Dendritic cell treated with granulocyte-macrophage colony-stimulating factor and Interleukin-4, amounts not matched to agents 40 ng/mL and 50 ng/mL, for 4 days (primary cell): ENCODE measurements around the gene FAM234A.
A peak's percentile ranks its signal among the peaks of the same experiment; 100 is the strongest.
"Not testable (repeated sequence)": the region's sequence is repeated elsewhere in the genome, so short reads cannot be mapped to it uniquely, and the experiment has no call there.

Source experiments
- H3K27ac Mint-ChIP-seq: one replicate; pipeline ENCODE4 v1.8.0; 2022; ENCODE audit warnings: mild to moderate bottlenecking, mixed read lengths
- H3K27me3 Mint-ChIP-seq: one replicate; pipeline ENCODE4 v1.8.0; 2022; ENCODE audit warnings: mild to moderate bottlenecking, mixed read lengths
- H3K36me3 Mint-ChIP-seq: one replicate; pipeline ENCODE4 v1.8.0; 2022; ENCODE audit warnings: low read depth, mixed read lengths
- H3K4me1 Mint-ChIP-seq: one replicate; pipeline ENCODE4 v1.8.0; 2022; ENCODE audit warnings: low read depth, mixed read lengths
- H3K4me3 Mint-ChIP-seq: one replicate; pipeline ENCODE4 v1.8.0; 2022; ENCODE audit warnings: mild to moderate bottlenecking, moderate library complexity, mixed read lengths
- H3K9me3 Mint-ChIP-seq: one replicate; pipeline ENCODE4 v1.8.0; 2022; ENCODE audit warnings: mixed read lengths
- intact Hi-C: fragments of 100-400 bp; cut with micrococcal nuclease; formaldehyde crosslinking; loops from one replicate; pipeline ENCODE4 v1.15.0; 2022

The FAM234A gene, protein sequence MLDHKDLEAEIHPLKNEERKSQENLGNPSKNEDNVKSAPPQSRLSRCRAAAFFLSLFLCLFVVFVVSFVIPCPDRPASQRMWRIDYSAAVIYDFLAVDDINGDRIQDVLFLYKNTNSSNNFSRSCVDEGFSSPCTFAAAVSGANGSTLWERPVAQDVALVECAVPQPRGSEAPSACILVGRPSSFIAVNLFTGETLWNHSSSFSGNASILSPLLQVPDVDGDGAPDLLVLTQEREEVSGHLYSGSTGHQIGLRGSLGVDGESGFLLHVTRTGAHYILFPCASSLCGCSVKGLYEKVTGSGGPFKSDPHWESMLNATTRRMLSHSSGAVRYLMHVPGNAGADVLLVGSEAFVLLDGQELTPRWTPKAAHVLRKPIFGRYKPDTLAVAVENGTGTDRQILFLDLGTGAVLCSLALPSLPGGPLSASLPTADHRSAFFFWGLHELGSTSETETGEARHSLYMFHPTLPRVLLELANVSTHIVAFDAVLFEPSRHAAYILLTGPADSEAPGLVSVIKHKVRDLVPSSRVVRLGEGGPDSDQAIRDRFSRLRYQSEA

DNA sequence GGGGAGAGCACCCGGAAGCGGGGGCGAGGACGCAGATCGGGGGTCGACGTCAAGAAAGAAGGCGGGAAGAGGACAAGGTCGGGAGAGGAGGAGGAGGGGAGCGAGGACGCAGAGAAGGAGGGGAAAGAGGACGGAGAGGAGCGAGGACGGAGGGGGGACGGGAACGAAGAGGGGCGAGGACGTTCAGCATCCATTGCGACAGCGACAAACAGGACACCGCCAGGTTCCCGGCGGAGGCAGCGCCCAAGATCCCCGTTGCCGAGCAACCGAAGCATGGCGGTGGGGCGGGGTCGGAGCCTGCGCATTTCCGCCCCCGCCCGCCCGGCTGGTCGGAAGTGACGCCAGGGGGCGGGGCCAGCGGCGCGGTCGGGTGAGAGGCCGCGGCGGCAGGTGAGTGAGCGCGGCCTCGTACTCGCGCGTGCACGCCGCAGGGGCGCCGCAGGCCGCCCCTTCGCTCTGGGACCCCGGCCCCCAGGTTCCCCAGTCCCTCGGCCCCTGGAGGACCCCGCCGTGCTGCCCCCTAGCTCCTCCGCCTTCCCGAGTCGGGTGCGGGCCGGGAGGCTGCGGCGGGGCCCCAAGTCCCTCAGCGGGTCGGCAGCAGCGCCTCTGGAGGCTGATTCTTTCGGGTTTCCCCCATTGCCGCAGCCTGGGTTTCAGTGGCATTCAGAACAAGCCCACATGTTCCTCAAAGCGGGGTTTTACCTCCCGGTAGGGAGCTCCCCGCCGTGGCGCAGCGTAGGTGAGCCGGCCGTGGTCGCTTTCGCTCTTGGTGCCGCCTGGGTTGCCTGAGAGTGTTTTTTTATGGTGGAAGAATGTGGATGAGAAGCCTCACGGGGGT is at the start of gene FAM234A:
FAM234A (plus strand) TSS at position 354 of the 838 bp plus-strand sequence. CDS start 19,593 bp downstream, outside the sequence.
- H3K9me3 Mint-ChIP-seq = no peaks in the 10 kb centered on the region
- intact Hi-C loops = loop anchor here (1.0 kb wide), 1 partner anchor 118 kb away; the partner anchor contains the start of gene AXIN1
- H3K4me1 Mint-ChIP-seq = peaks cover 10% of the 10 kb centered on the region
- H3K36me3 Mint-ChIP-seq = peaks cover 19% of the 10 kb centered on the region
- no peaks in the 10 kb centered on the region for H3K27me3 Mint-ChIP-seq
- peak within 1 kb of the TSS; percentile 100 for H3K27ac Mint-ChIP-seq
- peak within 1 kb of the TSS; percentile 93 for H3K4me3 Mint-ChIP-seq

DNA sequence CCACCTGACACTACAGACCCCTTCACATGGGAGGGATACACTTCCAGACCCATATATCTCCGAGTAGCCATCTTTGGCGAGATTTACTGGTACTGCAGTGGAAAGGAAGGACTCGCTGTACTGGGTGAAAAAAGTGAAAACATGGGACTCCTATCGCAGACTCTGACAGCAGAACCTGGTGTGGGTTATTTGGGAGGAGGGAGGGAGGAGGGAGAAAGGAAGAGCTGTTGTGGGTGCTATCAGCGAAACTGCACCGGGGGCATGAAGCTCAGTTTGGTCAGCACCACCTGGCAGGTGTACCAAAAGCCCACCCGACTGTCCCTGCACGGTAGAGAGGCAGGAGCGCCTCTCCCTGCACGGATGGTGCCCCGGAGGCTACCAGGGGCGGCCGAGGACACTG is 49.4 kb upstream of the FAM234A start:
- Mint-ChIP-seq H3K36me3 (peaks cover 47% of the 10 kb centered on the region), H3K4me1 (no peaks in the 10 kb centered on the region), H3K9me3 (no peaks in the 10 kb centered on the region), H3K27ac (no peak overlapping the region), H3K27me3 (peaks cover 13% of the 10 kb centered on the region), H3K4me3 (no peak overlapping the region)
- intact Hi-C loops = no loop called here

DNA sequence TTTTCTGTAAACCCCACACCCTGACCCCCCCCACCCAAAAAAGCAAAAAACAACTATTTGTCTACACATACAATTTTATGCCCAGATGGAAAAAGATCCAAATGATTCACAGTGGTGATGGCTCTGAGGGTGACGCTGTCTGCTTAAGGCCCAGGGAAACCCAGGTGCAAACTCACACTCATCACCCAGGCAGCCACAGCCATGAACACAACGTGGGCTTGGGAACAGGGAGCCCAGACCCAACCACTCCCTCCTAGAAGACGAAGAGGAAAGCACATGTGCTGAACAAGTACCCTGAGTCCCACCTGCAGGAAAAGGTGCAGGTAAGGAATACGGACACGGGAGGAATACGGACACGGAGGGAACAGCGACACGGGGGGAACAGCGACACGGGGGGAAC is 48.9 kb upstream of the FAM234A start:
- Mint-ChIP-seq H3K36me3 (peaks cover 52% of the 10 kb centered on the region), H3K4me3 (no peak overlapping the region), H3K27ac (no peak overlapping the region), H3K27me3 (peaks cover 11% of the 10 kb centered on the region), H3K4me1 (no peaks in the 10 kb centered on the region), H3K9me3 (no peaks in the 10 kb centered on the region)
- intact Hi-C loops = no loop called here

DNA sequence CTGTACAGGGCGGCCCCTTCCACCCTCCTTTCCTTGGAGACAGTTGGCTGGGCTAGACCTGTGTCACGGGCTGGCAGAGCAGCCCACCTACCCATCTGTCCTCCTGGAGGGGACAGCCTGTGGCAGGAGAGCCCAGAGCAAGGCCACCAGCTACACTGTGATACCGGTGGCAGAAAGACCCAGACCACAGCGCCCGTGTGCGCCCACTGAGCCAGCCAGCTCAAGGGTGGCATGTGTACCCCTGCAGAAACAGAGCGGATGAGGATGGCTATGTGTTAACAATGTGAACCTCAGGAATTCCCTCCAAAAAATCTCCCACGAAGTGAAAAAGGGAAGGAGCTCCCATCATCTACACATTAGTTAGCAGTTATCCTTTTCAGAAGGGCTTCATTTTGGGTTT is 47.3 kb upstream of the FAM234A start:
- intact Hi-C loops = no loop called here
- H3K4me1 Mint-ChIP-seq = peaks cover 6% of the 10 kb centered on the region
- H3K27me3 Mint-ChIP-seq = no peaks in the 10 kb centered on the region
- H3K27ac Mint-ChIP-seq = no peak overlapping the region
- peaks cover 69% of the 10 kb centered on the region for H3K36me3 Mint-ChIP-seq
- H3K9me3 Mint-ChIP-seq = no peaks in the 10 kb centered on the region
- no peak overlapping the region for H3K4me3 Mint-ChIP-seq

DNA sequence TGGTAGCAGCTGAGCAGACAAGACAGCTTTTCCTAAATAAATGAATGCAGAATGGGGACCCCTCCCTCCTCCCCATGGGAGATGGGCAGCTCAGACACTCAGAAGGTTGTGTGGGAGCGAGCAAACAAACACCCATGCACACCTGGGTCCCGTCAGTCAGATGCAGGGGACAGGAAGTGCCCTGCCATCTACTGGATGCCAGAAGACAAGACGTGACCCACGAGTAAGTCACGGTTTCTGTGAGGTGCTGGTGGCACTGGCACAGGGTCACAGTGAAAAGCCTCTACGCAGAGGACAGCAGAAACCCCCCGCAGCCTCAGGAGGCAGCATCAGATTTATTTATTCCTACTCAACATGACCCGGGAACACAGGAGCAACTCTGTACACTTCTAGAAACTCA is 45.9 kb upstream of the FAM234A start:
- H3K27ac Mint-ChIP-seq = no peak overlapping the region
- peaks cover 6% of the 10 kb centered on the region for H3K4me1 Mint-ChIP-seq
- peaks cover 82% of the 10 kb centered on the region for H3K36me3 Mint-ChIP-seq
- intact Hi-C loops = no loop called here
- H3K27me3 Mint-ChIP-seq = no peaks in the 10 kb centered on the region
- no peak overlapping the region for H3K4me3 Mint-ChIP-seq
- no peaks in the 10 kb centered on the region for H3K9me3 Mint-ChIP-seq

DNA sequence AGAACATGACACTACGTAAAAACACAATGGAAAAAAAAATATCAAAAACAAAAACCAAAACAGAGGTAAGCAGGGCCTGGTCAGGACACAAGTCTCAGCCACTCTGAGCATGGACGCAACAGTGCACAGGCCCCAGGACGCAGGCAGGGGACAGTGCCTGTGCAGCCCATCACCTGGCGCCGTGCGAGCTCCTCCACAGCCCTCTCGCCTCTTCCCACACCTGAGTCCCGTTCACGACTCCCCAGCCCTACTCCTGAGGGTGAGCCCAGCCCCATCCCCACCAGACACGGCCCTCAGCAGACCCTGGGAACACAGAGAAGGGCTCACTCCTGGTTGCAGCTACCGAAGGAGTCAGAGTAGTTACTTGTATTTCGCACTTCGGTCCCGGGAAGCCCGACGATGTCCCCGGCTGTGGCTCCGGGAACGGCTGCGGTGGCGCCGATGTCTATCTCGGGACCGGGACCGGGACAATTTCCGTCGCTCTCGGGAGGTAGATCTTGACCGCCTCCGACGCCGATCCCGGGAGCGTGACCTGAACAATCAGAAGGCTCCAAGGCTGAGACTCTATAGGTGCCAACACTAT is 44.9 kb upstream of the FAM234A start:
- peaks cover 92% of the 10 kb centered on the region for H3K36me3 Mint-ChIP-seq
- H3K9me3 Mint-ChIP-seq = no peaks in the 10 kb centered on the region
- no peak overlapping the region for H3K27ac Mint-ChIP-seq
- no peaks in the 10 kb centered on the region for H3K27me3 Mint-ChIP-seq
- peaks cover 6% of the 10 kb centered on the region for H3K4me1 Mint-ChIP-seq
- intact Hi-C loops = no loop called here
- no peak overlapping the region for H3K4me3 Mint-ChIP-seq

DNA sequence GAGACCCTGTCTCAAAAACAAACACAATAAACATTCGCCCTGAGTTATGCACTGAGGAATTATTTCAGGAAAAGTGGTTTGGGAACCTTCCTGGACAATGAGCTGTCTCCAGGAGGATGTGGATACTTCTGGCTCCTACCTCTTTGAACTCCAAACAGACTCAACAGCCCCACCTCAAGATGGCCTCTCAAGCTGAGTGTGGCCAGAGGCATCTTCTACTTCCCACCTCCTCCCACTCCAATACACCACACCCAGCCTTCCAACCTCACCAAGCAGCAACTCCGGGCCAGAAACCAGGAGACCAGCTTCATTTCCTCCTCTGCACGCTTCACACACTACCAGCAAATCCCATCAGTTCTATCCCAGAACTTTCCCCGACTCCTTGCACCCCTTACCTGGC is 42.8 kb upstream of the FAM234A start:
- intact Hi-C loops = no loop called here
- H3K9me3 Mint-ChIP-seq = no peaks in the 10 kb centered on the region
- H3K36me3 Mint-ChIP-seq = peaks cover 99% of the 10 kb centered on the region
- H3K27ac Mint-ChIP-seq = no peak overlapping the region
- no peaks in the 10 kb centered on the region for H3K27me3 Mint-ChIP-seq
- no peak overlapping the region for H3K4me3 Mint-ChIP-seq
- H3K4me1 Mint-ChIP-seq = peaks cover 6% of the 10 kb centered on the region

DNA sequence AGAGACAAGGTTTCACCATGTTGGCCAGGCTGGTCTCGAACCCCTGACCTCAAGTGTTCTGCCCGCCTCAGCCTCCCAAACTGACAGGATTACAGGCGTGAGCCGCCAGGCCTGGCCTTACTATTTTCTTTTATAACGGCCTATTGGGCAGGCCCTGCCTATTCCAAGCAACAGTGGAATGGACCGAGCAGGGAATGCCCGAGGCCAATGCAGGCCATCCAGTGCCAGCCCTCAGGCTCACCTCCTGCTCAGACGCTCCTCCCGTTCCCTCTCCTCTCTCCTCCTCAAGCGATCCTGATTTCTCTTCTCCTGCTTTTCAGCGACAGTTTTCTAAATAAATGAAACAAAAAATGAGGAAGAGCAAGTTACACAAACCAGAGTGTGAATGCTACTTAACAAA is 41.9 kb upstream of the FAM234A start:
- Mint-ChIP-seq H3K27ac (no peak overlapping the region), H3K4me3 (no peak overlapping the region), H3K36me3 (peaks cover 100% of the 10 kb centered on the region), H3K9me3 (no peaks in the 10 kb centered on the region), H3K27me3 (no peaks in the 10 kb centered on the region), H3K4me1 (peaks cover 6% of the 10 kb centered on the region)
- intact Hi-C loops = no loop called here

DNA sequence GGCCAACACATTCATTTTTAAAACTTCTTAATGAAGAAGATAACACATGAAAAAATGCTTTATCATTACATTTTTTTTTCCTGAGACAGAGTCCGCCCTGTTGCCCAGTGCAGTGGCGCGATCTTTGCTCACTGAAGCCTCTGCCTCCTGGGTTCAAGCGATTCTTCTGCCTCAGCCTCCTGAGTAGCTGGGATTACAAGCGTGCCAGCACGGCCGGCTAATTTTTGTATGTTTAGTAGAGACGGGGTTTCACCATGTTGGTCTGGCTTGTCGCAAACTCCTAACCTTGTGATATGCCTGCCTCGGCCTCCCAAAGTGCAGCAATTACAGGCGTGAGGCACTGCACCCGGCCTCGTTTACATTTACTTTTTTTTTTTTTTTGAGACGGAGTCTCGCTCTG is 41.2 kb upstream of the FAM234A start:
- H3K4me1 Mint-ChIP-seq = peaks cover 6% of the 10 kb centered on the region
- peaks cover 100% of the 10 kb centered on the region for H3K36me3 Mint-ChIP-seq
- no peaks in the 10 kb centered on the region for H3K27me3 Mint-ChIP-seq
- H3K27ac Mint-ChIP-seq = no peak overlapping the region
- no peak overlapping the region for H3K4me3 Mint-ChIP-seq
- intact Hi-C loops = no loop called here
- H3K9me3 Mint-ChIP-seq = no peaks in the 10 kb centered on the region

DNA sequence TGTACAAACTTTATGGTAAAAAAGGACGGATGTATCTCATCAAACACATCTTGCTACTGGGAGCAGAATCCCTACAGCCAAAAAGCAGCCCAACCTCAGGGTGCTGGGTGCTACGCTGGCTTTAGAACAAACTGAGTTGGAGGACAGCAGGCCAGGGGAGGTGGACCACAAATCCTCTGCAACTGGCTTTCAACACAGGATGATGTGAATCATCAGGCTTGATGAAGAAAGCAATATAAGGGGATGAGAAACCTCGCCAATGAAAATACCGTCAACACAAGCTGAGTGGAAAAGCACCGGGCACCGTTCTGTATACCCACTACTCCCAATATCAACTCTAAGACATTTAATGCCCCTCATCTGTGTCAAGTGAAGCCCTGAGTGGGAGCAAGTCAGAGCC is 40.1 kb upstream of the FAM234A start:
- Mint-ChIP-seq H3K36me3 (peaks cover 100% of the 10 kb centered on the region), H3K4me3 (no peak overlapping the region), H3K9me3 (no peaks in the 10 kb centered on the region), H3K27me3 (no peaks in the 10 kb centered on the region), H3K27ac (no peak overlapping the region), H3K4me1 (peaks cover 6% of the 10 kb centered on the region)
- intact Hi-C loops = no loop called here

DNA sequence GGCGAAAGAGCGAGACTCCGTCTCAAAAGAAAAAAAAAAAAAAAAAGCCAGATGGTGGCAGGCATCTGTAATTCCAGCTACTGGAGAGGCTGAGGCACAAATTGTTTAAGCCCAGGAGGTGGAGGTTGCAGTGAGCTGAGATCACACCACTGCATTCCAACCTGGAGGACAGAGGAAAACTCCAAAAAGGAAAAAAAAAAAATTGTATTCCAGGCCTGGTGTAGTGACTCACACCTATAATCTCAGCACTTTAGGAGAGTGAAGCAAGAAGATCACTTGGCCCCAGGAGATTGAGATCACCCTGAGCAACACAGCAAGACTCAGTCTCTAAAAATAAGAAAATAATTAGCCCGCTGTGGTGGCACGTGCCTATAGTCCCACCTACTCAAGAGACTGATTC is 34.2 kb upstream of the FAM234A start:
- no peak overlapping the region for H3K27ac Mint-ChIP-seq
- H3K9me3 Mint-ChIP-seq = no peaks in the 10 kb centered on the region
- intact Hi-C loops = no loop called here
- H3K36me3 Mint-ChIP-seq = peaks cover 96% of the 10 kb centered on the region
- H3K4me1 Mint-ChIP-seq = no peaks in the 10 kb centered on the region
- no peak overlapping the region for H3K4me3 Mint-ChIP-seq
- no peaks in the 10 kb centered on the region for H3K27me3 Mint-ChIP-seq

DNA sequence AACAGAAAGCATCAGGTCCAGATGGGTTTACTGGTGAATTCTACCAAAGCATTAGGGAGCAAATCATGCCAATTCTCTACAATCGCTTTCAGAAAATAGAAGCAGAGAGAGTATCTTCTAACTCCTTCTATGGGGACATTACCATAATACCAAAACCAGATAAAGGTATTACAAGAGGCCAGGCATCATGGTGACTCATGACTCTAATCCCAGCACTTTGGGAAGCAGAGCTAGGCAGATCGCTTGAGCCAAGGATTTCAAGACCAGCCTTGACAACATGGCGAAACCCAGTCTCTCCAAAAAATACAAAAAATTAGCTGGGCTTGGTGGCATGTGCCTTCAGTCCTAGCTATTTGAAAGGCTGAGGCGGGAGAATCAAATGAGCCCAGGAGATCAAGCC is 31.4 kb upstream of the FAM234A start:
- Mint-ChIP-seq H3K9me3 (no peaks in the 10 kb centered on the region), H3K4me1 (no peaks in the 10 kb centered on the region), H3K27ac (no peak overlapping the region), H3K27me3 (no peaks in the 10 kb centered on the region), H3K4me3 (no peak overlapping the region), H3K36me3 (peaks cover 95% of the 10 kb centered on the region)
- intact Hi-C loops = no loop called here

DNA sequence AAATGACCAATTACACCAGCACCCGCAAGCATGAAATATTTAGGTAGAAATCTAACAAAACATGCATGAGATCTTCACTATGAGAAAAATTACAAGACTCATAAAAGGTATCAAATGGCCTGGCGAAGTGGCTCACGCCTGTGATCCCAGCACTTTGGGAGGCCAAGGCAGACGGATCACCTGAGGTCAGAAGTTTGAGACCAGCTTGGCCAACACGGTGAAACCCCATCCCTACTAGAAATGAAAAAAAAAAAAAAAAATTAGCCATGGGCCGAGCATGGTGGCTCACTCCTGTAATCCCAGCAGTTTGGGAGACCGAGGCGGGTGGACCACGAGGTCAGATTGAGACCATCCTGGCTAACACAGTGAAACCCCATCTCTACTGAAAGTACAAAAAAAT is 30.6 kb upstream of the FAM234A start:
- not testable (repeated sequence) for H3K9me3 Mint-ChIP-seq, H3K27me3 Mint-ChIP-seq

DNA sequence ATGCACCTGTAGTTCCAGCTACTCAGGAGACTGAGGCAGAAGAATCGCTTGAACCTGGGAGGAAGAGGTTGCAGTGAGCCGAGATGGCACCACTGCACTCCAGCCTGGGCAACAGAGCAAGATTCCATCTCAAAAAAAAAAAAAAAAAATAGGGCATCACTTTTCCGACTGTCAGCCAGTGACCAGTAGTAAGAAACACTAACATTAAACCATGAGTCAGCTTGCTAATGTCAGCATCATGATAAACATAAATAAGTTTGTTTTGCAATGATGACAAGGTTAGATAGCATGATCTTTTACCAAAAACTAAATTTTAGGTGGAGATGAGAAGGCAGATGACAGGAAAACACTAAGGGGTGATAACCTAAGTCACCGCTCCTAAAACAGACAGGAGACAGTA is 25.3 kb upstream of the FAM234A start:
- H3K4me1 Mint-ChIP-seq, intact Hi-C loops, H3K27ac Mint-ChIP-seq, H3K27me3 Mint-ChIP-seq, H3K9me3 Mint-ChIP-seq, H3K4me3 Mint-ChIP-seq: not testable (repeated sequence)
- peaks cover 96% of the 10 kb centered on the region for H3K36me3 Mint-ChIP-seq

More for the DNA sequence above, 30.6 kb upstream of the FAM234A start:
- H3K4me1 Mint-ChIP-seq, intact Hi-C loops, H3K27ac Mint-ChIP-seq, H3K4me3 Mint-ChIP-seq: not testable (repeated sequence)
- peaks cover 95% of the 10 kb centered on the region for H3K36me3 Mint-ChIP-seq
